Prostate gland (tissue), 2 donors: Measurements from ENCODE around the gene TTC39B. TPM values are rescaled to one million over a fixed set of nuclear protein-coding genes. Genes with fewer than 3 reads are reported as not detected.
A peak's percentile ranks its signal among the peaks of the same experiment; 100 is the strongest.

Source experiments
- DNase-seq: peaks from one replicate; pipeline ENCODE4 v3.0.0-alpha.2; 2019; ENCODE audit warnings: low spot score
- H3K27ac ChIP-seq, 2 donors: fragments of 200-600 bp; sonication (generic); 2 replicates each; pipeline ENCODE4 v1.5.1; 2017 to 2019
- H3K27me3 ChIP-seq: fragments of 200-600 bp; sonication (generic); replicated peaks from 2 replicates; pipeline ENCODE4 v1.5.1; 2019; ENCODE audit not compliant: insufficient read depth
- H3K36me3 ChIP-seq, 2 donors: fragments of 200-600 bp; sonication (generic); 1 replicate in 1 of 2; 2 replicates in 1 of 2; pipeline versions ENCODE4 v1.5.1 to v1.8.1; 2017 to 2019
- H3K4me1 ChIP-seq: fragments of 200-600 bp; sonication (generic); replicated peaks from 2 replicates; pipeline ENCODE4 v1.5.1; 2019
- H3K4me3 ChIP-seq, 2 donors: fragments of 200-600 bp; sonication (generic); 2 replicates each; pipeline ENCODE4 v1.5.1; 2017 to 2019
- H3K9me3 ChIP-seq: fragments of 200-600 bp; sonication (generic); 2 replicates; pipeline ENCODE4 v1.5.1; 2017
- POLR2A ChIP-seq: fragments of 450-650 bp; IDR thresholded peaks from one replicate; pipeline ENCODE4 v1.6.1; 2016; ENCODE audit warnings: antibody characterized with exemption, mild to moderate bottlenecking
- POLR2AphosphoS5 ChIP-seq: sonication (generic); formaldehyde crosslinking; IDR thresholded peaks from one replicate; pipeline ENCODE4 v1.6.1; 2017; ENCODE audit warnings: antibody characterized with exemption
- WGBS: methylation state at CpG from one replicate; pipeline ENCODE4 v1.1.5; 2018; 5-methylcytosine and 5-hydroxymethylcytosine counted together
- intact Hi-C: fragments of 100-400 bp; cut with DNase I; formaldehyde crosslinking; loops from one replicate; pipeline ENCODE4 v1.14.2; 2022
- total RNA-seq, 2 donors: library from RNA; depleted of rRNA; stranded (reverse); fragments of >200 nt; gene quantifications; one replicate each; pipeline ENCODE4 v1.1.0, GENCODE V29; 2016
- TF ChIP-seq, protein P1 (sequence below), 4 experiments: fragments of 200-600 bp in 2 of 4; fragments of 450-650 bp in 2 of 4; sonication (generic) in 2 of 4; IDR thresholded peaks; 1 replicate in 3 of 4; 2 replicates in 1 of 4; pipeline ENCODE4 v1.5.1; 2016 to 2019; ENCODE audit warnings: antibody characterized with exemption in 4 of 4, mild to moderate bottlenecking in 2 of 4, moderate library complexity in 2 of 4

The TTC39B gene
- total RNA-seq, 2 donors from 2014 or later = 4.2 to 4.3 TPM

DNA sequence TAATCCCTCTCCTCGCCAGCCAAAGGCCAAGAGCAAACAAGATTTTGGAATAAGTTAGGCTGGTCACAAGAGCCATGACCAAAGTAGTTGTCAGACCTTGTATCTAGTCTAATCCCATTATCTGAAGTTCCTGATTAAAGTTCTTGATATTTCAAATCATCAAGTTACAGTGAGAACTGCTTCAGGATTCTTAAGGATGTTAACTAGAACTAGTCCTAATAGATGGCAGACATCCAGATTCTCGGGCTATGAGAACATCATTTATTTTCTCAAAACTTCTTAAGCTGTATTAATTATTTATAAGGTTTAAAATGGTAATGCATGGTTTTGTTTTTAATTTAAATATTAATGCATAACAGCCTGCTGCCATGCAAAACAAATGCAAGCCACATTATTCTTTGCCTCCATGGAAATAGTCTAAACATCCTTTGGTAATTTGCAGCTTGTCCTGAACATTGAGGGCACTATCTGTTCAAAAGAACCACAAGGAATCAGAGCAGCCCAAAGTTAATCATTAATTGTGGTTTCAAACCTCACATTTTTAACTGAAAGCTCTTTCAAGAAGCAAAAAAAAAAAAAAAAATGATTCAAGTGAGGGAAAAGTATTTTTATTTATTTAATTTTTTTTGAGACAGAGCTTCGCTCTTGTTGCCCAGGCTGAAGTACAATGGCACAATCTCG, 95.1 kb downstream of the TTC39B start:
- Histone ChIP-seq H3K4me1 (no peaks in the 10 kb centered on the region), H3K27me3 (no peaks in the 10 kb centered on the region), H3K36me3 (no peaks in the 10 kb centered on the region), H3K27ac (peak overlapping the region in 1 of 2 donors; percentile 29), H3K4me3 (no peak overlapping the region), H3K9me3 (no peaks in the 10 kb centered on the region)
- intact Hi-C loops = loop anchor here (5.0 to 10.0 kb wide), 3 partner anchors 95 to 393 kb away; partner anchors contain the start of gene TTC39B
- DNase-seq = no peak
- TF ChIP-seq POLR2AphosphoS5 = no peak
- TF ChIP-seq, protein P1, sequence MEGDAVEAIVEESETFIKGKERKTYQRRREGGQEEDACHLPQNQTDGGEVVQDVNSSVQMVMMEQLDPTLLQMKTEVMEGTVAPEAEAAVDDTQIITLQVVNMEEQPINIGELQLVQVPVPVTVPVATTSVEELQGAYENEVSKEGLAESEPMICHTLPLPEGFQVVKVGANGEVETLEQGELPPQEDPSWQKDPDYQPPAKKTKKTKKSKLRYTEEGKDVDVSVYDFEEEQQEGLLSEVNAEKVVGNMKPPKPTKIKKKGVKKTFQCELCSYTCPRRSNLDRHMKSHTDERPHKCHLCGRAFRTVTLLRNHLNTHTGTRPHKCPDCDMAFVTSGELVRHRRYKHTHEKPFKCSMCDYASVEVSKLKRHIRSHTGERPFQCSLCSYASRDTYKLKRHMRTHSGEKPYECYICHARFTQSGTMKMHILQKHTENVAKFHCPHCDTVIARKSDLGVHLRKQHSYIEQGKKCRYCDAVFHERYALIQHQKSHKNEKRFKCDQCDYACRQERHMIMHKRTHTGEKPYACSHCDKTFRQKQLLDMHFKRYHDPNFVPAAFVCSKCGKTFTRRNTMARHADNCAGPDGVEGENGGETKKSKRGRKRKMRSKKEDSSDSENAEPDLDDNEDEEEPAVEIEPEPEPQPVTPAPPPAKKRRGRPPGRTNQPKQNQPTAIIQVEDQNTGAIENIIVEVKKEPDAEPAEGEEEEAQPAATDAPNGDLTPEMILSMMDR (IDR thresholded peaks at IDR 0.05) = no peak
- no peak for TF ChIP-seq POLR2A
- 71% methylated on average over 4 of the region's 4 CpGs for WGBS

DNA sequence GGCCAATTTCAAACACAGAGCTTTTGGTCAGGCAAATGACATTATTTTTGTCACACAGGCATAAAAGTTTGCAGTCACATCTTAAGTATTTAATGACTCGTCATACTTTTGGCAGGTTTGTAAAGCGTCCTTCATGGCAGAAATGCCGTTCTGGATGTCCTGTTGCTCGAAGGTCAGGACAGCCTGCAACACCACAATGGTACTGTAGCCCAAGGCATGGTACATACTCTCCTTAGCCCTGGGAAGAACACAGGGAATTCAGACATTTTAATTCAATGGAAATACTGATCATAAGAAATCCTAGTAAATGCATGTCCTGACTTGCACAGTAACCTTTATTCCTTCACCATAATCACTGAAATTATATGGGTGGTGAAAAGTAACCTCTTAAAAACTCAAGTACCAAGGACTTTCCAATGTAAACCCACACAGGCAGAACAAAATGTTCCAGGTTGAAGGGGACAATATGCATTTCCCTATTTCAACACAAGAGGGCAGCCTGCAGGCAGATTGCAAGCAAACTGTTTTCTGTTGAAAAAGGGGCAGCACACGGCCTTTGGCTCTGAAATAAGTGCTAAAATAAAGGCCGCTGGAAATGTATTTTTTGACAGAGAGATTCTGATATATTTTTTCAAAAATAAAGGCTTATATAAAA, 95.7 kb downstream of the TTC39B start:
- TF ChIP-seq POLR2AphosphoS5 (peak; percentile 78), POLR2A (no peak)
- TF ChIP-seq, protein P1 (IDR thresholded peaks at IDR 0.05) = peak; percentile 56 to 81 (median 76)
- Histone ChIP-seq H3K4me3 (no peak overlapping the region), H3K27ac (peak overlapping the region in 1 of 2 donors; percentile 29), H3K27me3 (no peaks in the 10 kb centered on the region), H3K4me1 (no peaks in the 10 kb centered on the region), H3K36me3 (no peaks in the 10 kb centered on the region), H3K9me3 (no peaks in the 10 kb centered on the region)
- WGBS = 19% methylated on average over 6 of the region's 6 CpGs
- intact Hi-C loops = loop anchor here (5.0 to 10.0 kb wide), 3 partner anchors 96 to 394 kb away; partner anchors contain the start of gene TTC39B
- peak; percentile 72 for DNase-seq

DNA sequence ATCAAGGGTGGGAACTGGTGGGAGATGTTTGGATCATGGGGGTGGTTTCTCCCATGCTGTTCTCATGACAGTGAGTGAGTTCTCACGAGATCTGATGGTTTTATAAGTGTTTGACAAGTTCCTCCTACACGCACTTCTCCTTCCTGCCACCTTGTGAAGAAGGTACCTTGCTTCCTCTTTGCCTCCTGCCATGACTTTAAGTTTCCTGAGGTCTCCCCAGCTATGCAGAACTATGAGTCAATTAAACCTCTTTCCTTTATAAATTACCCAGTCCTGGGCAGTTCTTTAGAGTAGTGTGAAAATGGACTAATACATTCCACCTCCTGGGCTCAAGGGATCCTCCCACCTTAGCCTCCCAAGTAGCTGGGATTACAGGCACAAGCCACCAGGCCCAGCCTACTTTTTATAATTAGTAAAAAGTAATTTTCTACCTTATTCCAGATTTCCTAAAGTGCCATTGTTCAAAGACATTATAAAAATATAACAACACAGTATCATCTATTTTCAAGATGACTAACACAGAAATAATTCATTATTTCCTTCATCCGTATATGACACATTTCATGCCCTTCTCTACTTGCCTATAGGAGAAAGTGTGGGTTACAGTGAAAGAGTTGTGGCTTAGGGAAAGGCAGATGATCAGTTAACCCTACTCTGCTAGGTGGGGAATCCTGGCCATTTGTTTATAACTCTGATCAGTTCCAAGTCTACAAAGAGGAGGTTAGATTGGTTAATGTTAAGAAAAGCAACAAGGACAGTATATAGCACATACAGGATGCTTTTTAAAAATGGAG, 99.9 kb downstream of the TTC39B start:
- no peak for DNase-seq
- Histone ChIP-seq H3K27me3 (no peaks in the 10 kb centered on the region), H3K4me3 (no peak overlapping the region), H3K9me3 (no peaks in the 10 kb centered on the region), H3K4me1 (peaks cover 8% of the 10 kb centered on the region), H3K27ac (no peak overlapping the region), H3K36me3 (no peaks in the 10 kb centered on the region)
- 86% methylated on average over 3 of the region's 3 CpGs for WGBS
- intact Hi-C loops = no loop called here
- no peak for TF ChIP-seq POLR2A
- TF ChIP-seq POLR2AphosphoS5 = no peak
- TF ChIP-seq, protein P1 (IDR thresholded peaks at IDR 0.05) = no peak

DNA sequence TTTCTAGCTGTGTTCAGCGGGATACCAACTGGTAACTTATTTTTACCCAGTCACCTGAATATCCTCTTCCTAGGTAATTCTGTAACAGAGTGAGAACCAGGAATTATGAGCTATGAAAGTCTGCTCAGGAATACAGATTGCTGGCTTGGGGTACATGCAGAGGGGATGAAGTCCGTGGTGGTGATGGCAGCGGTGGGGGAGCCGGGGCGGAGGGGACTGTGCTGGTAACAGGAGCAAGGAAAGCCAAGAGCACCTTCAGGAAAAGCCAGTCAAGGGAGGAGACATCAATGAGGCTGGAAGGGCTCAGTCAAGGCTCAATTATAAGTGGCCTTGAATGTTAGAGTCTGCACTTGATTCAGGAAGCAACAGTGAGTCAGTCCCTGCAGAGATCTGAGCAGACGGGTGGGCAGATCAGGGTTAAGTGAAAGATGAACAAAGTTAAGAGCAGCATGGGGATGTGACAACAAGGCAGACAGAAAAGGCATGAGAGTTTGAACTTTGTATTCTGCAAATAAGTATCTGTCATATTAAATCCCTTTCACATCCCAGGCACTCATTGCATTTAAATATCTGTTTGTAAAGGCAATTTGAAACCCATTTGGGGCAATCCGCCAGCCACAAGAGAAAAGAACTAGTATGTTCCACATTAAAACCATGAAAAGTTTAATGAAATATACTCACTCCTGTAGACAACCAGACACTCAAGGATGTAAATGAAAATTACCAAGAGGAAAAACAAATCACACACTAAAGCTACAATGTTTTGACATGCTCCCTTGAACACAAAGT, 101.2 kb downstream of the TTC39B start:
- Histone ChIP-seq H3K27me3 (no peaks in the 10 kb centered on the region), H3K4me1 (peaks cover 8% of the 10 kb centered on the region), H3K9me3 (no peaks in the 10 kb centered on the region), H3K27ac (no peak overlapping the region), H3K36me3 (no peaks in the 10 kb centered on the region), H3K4me3 (no peak overlapping the region)
- TF ChIP-seq, protein P1 (IDR thresholded peaks at IDR 0.05) = no peak
- TF ChIP-seq POLR2A (no peak), POLR2AphosphoS5 (no peak)
- intact Hi-C loops = no loop called here
- WGBS = 67% methylated on average over 7 of the region's 7 CpGs
- DNase-seq = no peak
